Activated naive CD8-positive, alpha-beta T cell treated with anti-CD3 and anti-CD28 coated beads, Interleukin-2, amount 50 U/mL, for 16 hours (primary cell): ENCODE data around the gene RSPO1.

ENCODE experiments used
- DNase-seq: peaks from one replicate; pipeline ENCODE4 v3.0.0-alpha.2; 2020; ENCODE audit warnings: low read depth, low spot score

Gene RSPO1

GRCh38 chr1:37570528-37571334 is 64.0 kb downstream of the RSPO1 start:
- DNase-seq, result no peak

DNA sequence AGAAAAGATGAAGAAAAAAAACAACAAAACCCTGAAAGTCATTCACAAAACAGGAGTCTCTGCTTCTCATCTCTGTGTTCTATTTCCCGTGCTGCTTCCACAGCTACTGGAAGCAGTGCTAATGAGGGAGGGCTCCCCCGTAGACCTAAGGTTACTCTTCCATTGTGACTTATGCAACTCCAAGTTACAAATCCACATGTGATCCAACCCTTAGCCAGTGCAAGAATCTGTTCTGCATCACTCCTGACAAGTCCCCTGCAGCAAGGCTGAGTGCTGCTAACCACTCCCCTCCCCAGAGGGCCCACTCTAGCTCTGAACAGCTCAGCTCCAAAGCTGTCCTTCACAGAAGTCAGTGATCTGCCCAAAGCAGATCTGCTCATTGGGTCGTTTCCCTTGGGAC is 67.7 kb downstream of the RSPO1 start:
- no peak for DNase-seq

DNA sequence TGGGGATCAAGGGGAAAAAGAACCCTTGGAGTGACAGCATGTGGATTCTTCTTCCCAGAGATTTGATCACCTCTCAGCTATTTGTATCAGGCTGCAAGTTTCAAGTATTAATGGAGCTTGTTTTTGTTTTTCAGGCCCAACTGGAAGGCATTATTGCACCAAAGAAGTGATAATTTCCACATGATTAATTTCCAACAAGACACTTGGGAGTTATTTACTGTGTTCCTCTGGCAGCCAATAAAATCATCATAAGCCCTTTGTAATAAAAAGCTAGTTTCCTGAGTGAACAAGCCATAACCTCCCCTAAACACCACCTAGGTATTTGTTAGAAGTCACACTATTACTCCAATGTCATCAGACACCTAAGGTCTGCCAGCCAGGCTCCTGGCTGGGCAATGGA is 69.8 kb downstream of the RSPO1 start:
- no peak for DNase-seq

- DNase-seq, result no peak
These were observed 71.7 kb downstream of the RSPO1 start for GRCh38 chr1:37562984-37563383.
